ENCODE measurements around the gene GBA3.

DNA sequence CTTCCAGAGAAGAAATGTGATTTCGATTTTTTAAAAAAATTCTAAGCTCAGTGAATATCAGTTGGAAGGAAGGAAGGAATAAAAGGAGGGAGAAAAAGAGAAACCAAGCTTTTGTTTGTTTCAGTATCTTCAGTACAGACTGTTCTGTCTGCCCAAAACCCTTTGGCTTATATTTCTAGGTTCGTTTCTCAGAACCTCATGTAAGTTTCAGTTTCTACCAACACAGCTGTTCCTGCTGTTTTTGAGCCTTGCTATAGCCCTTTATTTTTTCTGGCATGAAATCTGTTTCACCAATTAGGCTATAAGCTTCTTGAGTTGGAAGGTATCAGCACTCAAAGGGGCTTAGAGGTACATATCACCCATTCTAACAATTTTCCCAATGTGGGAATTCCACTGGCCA lies 157.9 kb downstream of the GBA3 start:
- TF ChIP-seq, protein P1, sequence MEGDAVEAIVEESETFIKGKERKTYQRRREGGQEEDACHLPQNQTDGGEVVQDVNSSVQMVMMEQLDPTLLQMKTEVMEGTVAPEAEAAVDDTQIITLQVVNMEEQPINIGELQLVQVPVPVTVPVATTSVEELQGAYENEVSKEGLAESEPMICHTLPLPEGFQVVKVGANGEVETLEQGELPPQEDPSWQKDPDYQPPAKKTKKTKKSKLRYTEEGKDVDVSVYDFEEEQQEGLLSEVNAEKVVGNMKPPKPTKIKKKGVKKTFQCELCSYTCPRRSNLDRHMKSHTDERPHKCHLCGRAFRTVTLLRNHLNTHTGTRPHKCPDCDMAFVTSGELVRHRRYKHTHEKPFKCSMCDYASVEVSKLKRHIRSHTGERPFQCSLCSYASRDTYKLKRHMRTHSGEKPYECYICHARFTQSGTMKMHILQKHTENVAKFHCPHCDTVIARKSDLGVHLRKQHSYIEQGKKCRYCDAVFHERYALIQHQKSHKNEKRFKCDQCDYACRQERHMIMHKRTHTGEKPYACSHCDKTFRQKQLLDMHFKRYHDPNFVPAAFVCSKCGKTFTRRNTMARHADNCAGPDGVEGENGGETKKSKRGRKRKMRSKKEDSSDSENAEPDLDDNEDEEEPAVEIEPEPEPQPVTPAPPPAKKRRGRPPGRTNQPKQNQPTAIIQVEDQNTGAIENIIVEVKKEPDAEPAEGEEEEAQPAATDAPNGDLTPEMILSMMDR (IDR thresholded peaks at IDR 0.05), result no peak
- no peak for TF ChIP-seq EP300 (IDR thresholded peaks at IDR 0.05)
